Endothelial cell of umbilical vein (primary cell): Measurements from ENCODE around the gene CACNA1B. TPM values are rescaled to one million over a fixed set of nuclear protein-coding genes. Genes with fewer than 3 reads are reported as not detected.

ENCODE experiments used
- BruUV-seq: library from RNA; stranded (reverse); fragments of 400-500 nt; replicated peaks from 2 replicates; lab custom pipeline; 2021; lab: Mats Ljungman, UMichigan
- CTCF ChIA-PET: fragments of 300-600, 350-600 bp; sonication (Branson Sonifier 250); formaldehyde crosslinking; loops from one replicate; lab custom pipeline; 2021; ENCODE audit warnings: antibody characterized with exemption, inconsistent platforms; lab: Charles Lee
- POLR2A ChIA-PET: fragments of 300-600, 350-600 bp; sonication (Branson Sonifier 250); formaldehyde crosslinking; loops from one replicate; lab custom pipeline; 2021; ENCODE audit warnings: antibody characterized with exemption, inconsistent platforms; lab: Charles Lee
- DNase-seq: peaks from one replicate; pipeline ENCODE4 v3.0.0-alpha.2; 2011; ENCODE audit warnings: low read depth, low spot score
- FAIRE-seq: peaks from 2 replicates; lab custom pipeline; 2011; peaks lifted over from hg19 to GRCh38; lab: Jason Lieb, UNC
- H2AFZ ChIP-seq: 2 replicates; pipeline ENCODE4 v1.6.0; 2012; ENCODE audit warnings: low read depth, low read length, control low read depth, inconsistent platforms
- H3K27ac ChIP-seq: 2 replicates; pipeline ENCODE4 v1.5.1; 2011; ENCODE audit warnings: low read depth, mild to moderate bottlenecking, control low read depth, low read length, moderate library complexity; ENCODE audit not compliant: insufficient read depth
- H3K27me3 ChIP-seq, 2 experiments: 2 replicates each; pipeline versions ENCODE4 v1.6.0 to v1.6.1; 2011; ENCODE audit warnings: low read length in 2 of 2, mixed read lengths in 1 of 2; ENCODE audit not compliant: control insufficient read depth in 2 of 2, insufficient read depth in 2 of 2
- H3K36me3 ChIP-seq, 2 experiments: 2 replicates in 1 of 2; 3 replicates in 1 of 2; pipeline ENCODE4 v1.5.1; 2011; ENCODE audit warnings: low read length in 2 of 2, mild to moderate bottlenecking in 1 of 2, moderate library complexity in 1 of 2; ENCODE audit not compliant: control insufficient read depth in 2 of 2, insufficient read depth in 2 of 2; ENCODE audit errors: extremely low read depth in 1 of 2
- H3K4me1 ChIP-seq: 3 replicates; pipeline ENCODE4 v1.5.1; 2011; ENCODE audit warnings: mild to moderate bottlenecking, low read length; ENCODE audit not compliant: control insufficient read depth, insufficient read depth; ENCODE audit errors: extremely low read depth
- H3K4me2 ChIP-seq: 2 replicates; pipeline ENCODE4 v1.6.1; 2011; ENCODE audit warnings: low read length, control low read depth, mixed read lengths; ENCODE audit not compliant: insufficient read depth
- H3K4me3 ChIP-seq, 3 experiments: fragments of 200-600 bp in 1 of 3; sonication (generic), shearing (Covaris generic) in 1 of 3; replicated peaks in 1 of 3; 2 replicates each; pipeline ENCODE4 v1.5.1; 2011 to 2016; ENCODE audit warnings: control low read depth in 3 of 3, low read length in 3 of 3, mild to moderate bottlenecking in 2 of 3, inconsistent platforms in 1 of 3, low read depth in 1 of 3, moderate library complexity in 1 of 3; ENCODE audit not compliant: insufficient read depth in 1 of 3
- H3K79me2 ChIP-seq: 2 replicates; pipeline ENCODE4 v1.6.0; 2012; ENCODE audit warnings: low read length, inconsistent platforms; ENCODE audit not compliant: control insufficient read depth, insufficient read depth
- H3K9ac ChIP-seq: replicated peaks from 2 replicates; pipeline ENCODE3; 2011; ENCODE audit warnings: low read length, control low read depth; ENCODE audit not compliant: insufficient read depth; ENCODE audit errors: extremely low read depth
- H3K9me1 ChIP-seq: replicated peaks from 3 replicates; pipeline ENCODE4 v1.6.0; 2011; ENCODE audit warnings: mild to moderate bottlenecking, low read length; ENCODE audit not compliant: control insufficient read depth, insufficient read depth; ENCODE audit errors: extremely low read depth
- H3K9me3 ChIP-seq: replicated peaks from 2 replicates; pipeline ENCODE4 v1.5.1; 2012; ENCODE audit warnings: low read length, inconsistent platforms; ENCODE audit not compliant: control insufficient read depth, insufficient read depth
- H4K20me1 ChIP-seq: replicated peaks from 2 replicates; pipeline ENCODE3; 2011; ENCODE audit warnings: mild to moderate bottlenecking, low read length; ENCODE audit not compliant: control insufficient read depth, insufficient read depth; ENCODE audit errors: extremely low read depth
- CTCF ChIP-seq, 2 donors: IDR thresholded peaks; 1 replicate in 1 of 2; 2 replicates in 1 of 2; pipeline ENCODE4 v1.5.1; 2011; ENCODE audit warnings: low read length in 2 of 2, mild to moderate bottlenecking in 2 of 2, moderate library complexity in 2 of 2, control low read depth in 1 of 2, inconsistent platforms in 1 of 2, low read depth in 1 of 2; ENCODE audit not compliant: insufficient read depth in 1 of 2; ENCODE audit errors: extremely low read depth in 1 of 2
- EZH2 ChIP-seq: IDR thresholded peaks from 2 replicates; pipeline ENCODE4 v1.6.1; 2012; ENCODE audit warnings: borderline replicate concordance, low read depth, mild to moderate bottlenecking, moderate library complexity, low read length, inconsistent platforms; ENCODE audit not compliant: severe bottlenecking
- FOS ChIP-seq: IDR thresholded peaks from 2 replicates; pipeline ENCODE4 v1.6.1; 2011; ENCODE audit warnings: mild to moderate bottlenecking, low read length, moderate library complexity, borderline replicate concordance; ENCODE audit not compliant: insufficient read depth
- GATA2 ChIP-seq: IDR thresholded peaks from 2 replicates; pipeline ENCODE4 v1.7.0; 2011; ENCODE audit warnings: low read depth, mild to moderate bottlenecking, moderate library complexity, mixed read lengths, low read length; ENCODE audit not compliant: insufficient read length, insufficient read depth
- JUN ChIP-seq: IDR thresholded peaks from 2 replicates; pipeline ENCODE4 v1.6.1; 2011; ENCODE audit warnings: borderline replicate concordance, low read depth; ENCODE audit not compliant: insufficient read length, insufficient read depth
- MAX ChIP-seq: IDR thresholded peaks from 2 replicates; pipeline ENCODE4 v1.6.1; 2011; ENCODE audit not compliant: insufficient read depth, insufficient read length
- MYC ChIP-seq: IDR thresholded peaks from one replicate; pipeline ENCODE4 v1.6.1; 2011; ENCODE audit warnings: mild to moderate bottlenecking, low read depth, low read length
- POLR2A ChIP-seq: IDR thresholded peaks from 2 replicates; pipeline ENCODE4 v1.6.1; 2012; ENCODE audit warnings: low read depth, mild to moderate bottlenecking, control low read depth, low read length
- POLR2AphosphoS5 ChIP-seq: IDR thresholded peaks from 2 replicates; pipeline ENCODE4 v1.6.1; 2012; ENCODE audit warnings: low read depth, mild to moderate bottlenecking, control low read depth, low read length, moderate library complexity; ENCODE audit not compliant: insufficient read depth
- dilution Hi-C: fragments of 300-500 bp; cut with MboI; formaldehyde crosslinking; loops from one replicate; pipeline ENCODE4 v1.15.0; 2019; ENCODE audit warnings: low sequenced_read_pairs; ENCODE audit not compliant: extremely low pct_ligation_motif_present
- intact Hi-C: fragments of 100-400 bp; cut with micrococcal nuclease; formaldehyde crosslinking; loops from one replicate; pipeline ENCODE4 v1.10.0; 2022
- polyA plus RNA-seq, 4 experiments: library from polyadenylated mRNA; depleted of rRNA in 3 of 4; stranded (reverse) in 3 of 4; unstranded in 1 of 4; fragments of >200 nt; gene quantifications; 2 replicates each; pipeline versions ENCODE4 v1.2.1 to v1.2.3, GENCODE V29; 2011 to 2012; ENCODE audit warnings: missing spikeins in 1 of 4
- total RNA-seq: library from RNA; stranded (reverse); gene quantifications from 2 replicates; pipeline ENCODE4 v1.2.3, GENCODE V29; 2021

CACNA1B gene
- total and polyA plus RNA-seq, 2 donors (not counting 3 experiments of a cell fraction or from before 2014, with no cell fraction given): 0.11 to 0.41 TPM

GRCh38 chr9:137832191-137832700, 45.3 kb upstream of the CACNA1B start:
- FAIRE-seq (no peak), DNase-seq (no peak)
- dilution Hi-C loops (no loop called here), intact Hi-C loops (no loop called here)
- Histone ChIP-seq H3K27ac (no peak overlapping the region), H3K4me1 (no peaks in the 10 kb centered on the region), H2AFZ (no peak overlapping the region), H3K4me2 (no peak overlapping the region), H3K9me1 (no peaks in the 10 kb centered on the region), H3K4me3 (no peak overlapping the region), H4K20me1 (no peaks in the 10 kb centered on the region), H3K9me3 (no peaks in the 10 kb centered on the region), H3K9ac (no peak overlapping the region), H3K36me3 (peaks cover 0 to 21% of the 10 kb centered on the region in 2 experiments), H3K79me2 (no peaks in the 10 kb centered on the region), H3K27me3 (no peaks in the 10 kb centered on the region)
- CTCF ChIA-PET: no interaction called here
- TF ChIP-seq POLR2A (no peak), FOS (no peak), GATA2 (no peak), MYC (no peak), CTCF (IDR thresholded peaks at IDR 0.05; ENCODE audit: extremely low read depth in 1 of 2, insufficient read depth in 1 of 2, low read depth in 1 of 2, low read length in 2 of 2) (no peak), EZH2 (no peak), MAX (no peak), JUN (no peak), POLR2AphosphoS5 (no peak)
- POLR2A ChIA-PET: no interaction called here
- BruUV-seq: no TSS peak
